GM23338 (cell line): ENCODE measurements around the gene SYP. TPM values are rescaled to one million over a fixed set of nuclear protein-coding genes. Genes with fewer than 3 reads are reported as not detected.

Experiments
- ATAC-seq: fragments of 200-7000 bp; cut with Tn5 transposase; 3 replicates; pipeline ENCODE4 v1.9.1; 2020
- DNase-seq: peaks from one replicate; pipeline ENCODE4 v3.0.0-alpha.2; 2015; ENCODE audit warnings: low spot score
- H2AFZ ChIP-seq: fragments of 200-600 bp; sonication (generic); 2 replicates; pipeline ENCODE4 v1.8.0; 2016; ENCODE audit warnings: antibody characterized with exemption, mild to moderate bottlenecking, moderate library complexity
- H3F3A ChIP-seq: fragments of 200-600 bp; sonication (generic); replicated peaks from 2 replicates; pipeline ENCODE4 v1.8.0; 2017; ENCODE audit warnings: antibody characterized with exemption, mixed run types, low read depth
- H3K27ac ChIP-seq: fragments of 200-600 bp; sonication (generic); 2 replicates; pipeline ENCODE4 v1.6.1; 2016; ENCODE audit warnings: low read depth
- H3K27me3 ChIP-seq: fragments of 200-600 bp; sonication (generic); 2 replicates; pipeline ENCODE4 v1.8.0; 2016; ENCODE audit warnings: mild to moderate bottlenecking, mixed run types, moderate library complexity; ENCODE audit not compliant: insufficient read depth
- H3K36me3 ChIP-seq: fragments of 200-600 bp; sonication (generic); 2 replicates; pipeline ENCODE4 v1.8.0; 2016; ENCODE audit warnings: mild to moderate bottlenecking; ENCODE audit not compliant: insufficient read depth
- H3K4me1 ChIP-seq: fragments of 200-600 bp; sonication (generic); 2 replicates; pipeline ENCODE4 v1.8.0; 2016; ENCODE audit warnings: mild to moderate bottlenecking, moderate library complexity; ENCODE audit not compliant: insufficient read depth
- H3K4me2 ChIP-seq: fragments of 200-600 bp; sonication (generic); 2 replicates; pipeline ENCODE4 v1.7.1; 2017; ENCODE audit warnings: mixed run types
- H3K4me3 ChIP-seq: fragments of 200-600 bp; sonication (generic); 2 replicates; pipeline ENCODE4 v1.6.1; 2016; ENCODE audit warnings: mixed run types
- H3K79me2 ChIP-seq: fragments of 200-600 bp; sonication (generic); replicated peaks from 2 replicates; pipeline ENCODE4 v1.8.0; 2017; ENCODE audit warnings: mild to moderate bottlenecking; ENCODE audit not compliant: insufficient read depth
- H3K9me2 ChIP-seq: fragments of 200-600 bp; sonication (generic); 2 replicates; pipeline ENCODE4 v1.8.0; 2017; ENCODE audit not compliant: insufficient read depth
- H4K20me1 ChIP-seq: fragments of 200-600 bp; sonication (generic); replicated peaks from 2 replicates; pipeline ENCODE4 v1.8.0; 2017; ENCODE audit warnings: mild to moderate bottlenecking; ENCODE audit not compliant: insufficient read depth
- H3K27ac Mint-ChIP-seq: 2 replicates; pipeline ENCODE4 v1.8.0; 2020; ENCODE audit warnings: inconsistent platforms, mild to moderate bottlenecking, moderate library complexity, mixed read lengths
- H3K27me3 Mint-ChIP-seq: 3 replicates; pipeline ENCODE4 v1.8.0; 2022; ENCODE audit warnings: low read depth, mild to moderate bottlenecking, moderate library complexity, mixed read lengths, inconsistent platforms; ENCODE audit not compliant: insufficient read depth, poor library complexity
- H3K36me3 Mint-ChIP-seq: 3 replicates; pipeline ENCODE4 v1.8.0; 2021; ENCODE audit warnings: low read depth, mild to moderate bottlenecking, inconsistent platforms, moderate library complexity, mixed read lengths
- H3K4me1 Mint-ChIP-seq: 3 replicates; pipeline ENCODE4 v1.8.0; 2020; ENCODE audit warnings: mild to moderate bottlenecking, inconsistent platforms, mixed read lengths
- H3K4me3 Mint-ChIP-seq: 3 replicates; pipeline ENCODE4 v1.8.0; 2021; ENCODE audit warnings: moderate library complexity, mild to moderate bottlenecking, inconsistent platforms, mixed read lengths
- H3K9me3 Mint-ChIP-seq: 3 replicates; pipeline ENCODE4 v1.8.0; 2020; ENCODE audit warnings: moderate library complexity, mild to moderate bottlenecking, inconsistent platforms, mixed read lengths
- CREB1 ChIP-seq: fragments of 250-450 bp; sonication (Bioruptor Pico); IDR thresholded peaks from 2 replicates; pipeline ENCODE4 v1.5.0; 2020; ENCODE audit warnings: low read depth, mild to moderate bottlenecking, moderate library complexity
- EZH2 ChIP-seq: fragments of 200-600 bp; sonication (generic); IDR thresholded peaks from one replicate; pipeline ENCODE4 v1.8.0; 2017; ENCODE audit warnings: antibody characterized with exemption, mild to moderate bottlenecking, low read depth; ENCODE audit not compliant: unreplicated experiment
- EZH2phosphoT487 ChIP-seq: fragments of 200-600 bp; sonication (generic); IDR thresholded peaks from one replicate; pipeline ENCODE4 v1.8.1; 2018; ENCODE audit warnings: antibody characterized with exemption; ENCODE audit not compliant: unreplicated experiment
- JUNB ChIP-seq: IDR thresholded peaks from one replicate; pipeline ENCODE4 v1.6.1; 2016; ENCODE audit warnings: antibody characterized with exemption; ENCODE audit not compliant: unreplicated experiment
- NANOG ChIP-seq: IDR thresholded peaks from 2 replicates; pipeline ENCODE4 v1.6.1; 2016; ENCODE audit warnings: antibody characterized with exemption, borderline replicate concordance
- STAT1 ChIP-seq: IDR thresholded peaks from one replicate; pipeline ENCODE4 v1.6.1; 2016; ENCODE audit warnings: antibody characterized with exemption; ENCODE audit not compliant: unreplicated experiment
- ZNF114 ChIP-seq: fragments of 250-450 bp; sonication (Bioruptor Pico); IDR thresholded peaks from 2 replicates; pipeline ENCODE4 v1.5.0; 2020; ENCODE audit warnings: mild to moderate bottlenecking, moderate library complexity
- ZNF462 ChIP-seq: fragments of 250-450 bp; sonication (Bioruptor Pico); IDR thresholded peaks from 2 replicates; pipeline ENCODE4 v1.5.0; 2020; ENCODE audit warnings: mild to moderate bottlenecking, moderate library complexity
- polyA plus RNA-seq: library from polyadenylated mRNA; unstranded; fragments of >200 nt; fragmentation: Nextera tagmentation; extraction: Ambion mirVana; gene quantifications from 2 replicates; pipeline ENCODE4 v1.2.1, GENCODE V29; 2016
- total RNA-seq: library from RNA; depleted of rRNA; stranded (reverse); fragments of >200 nt; shearing (Covaris generic); gene quantifications from 2 replicates; pipeline ENCODE4 v1.2.3, GENCODE V29; 2014

Gene SYP
- total and polyA plus RNA-seq, 2 experiments from 2014 or later = 3.7 to 9.1 TPM

GRCh38 chrX:49172280-49172780, 27.7 kb downstream of the SYP start (continued):
- TF ChIP-seq ZNF462 (CRISPR knock-in tag) (no peak), STAT1 (no peak), EZH2 (no peak), JUNB (no peak), CREB1 (CRISPR knock-in tag) (no peak), ZNF114 (no peak)

GRCh38 chrX:49171752-49172279, 28.2 kb downstream of the SYP start, which contains the start of gene PLP2:
Gene PLP2, plus strand, starts transcription at chrX:49171898. Its CDS starts 103 bp downstream, at chrX:49172001.
- Mint-ChIP-seq H3K27ac (no peak within 1 kb of the TSS), H3K36me3 (peaks cover 11% of the 10 kb centered on the region; the same call in 1 of the 3 replicates), H3K4me3 (peak within 1 kb of the TSS; percentile 72), H3K9me3 (no peaks in the 10 kb centered on the region; the same call in 2 of the 3 replicates), H3K27me3 (peaks cover 21% of the 10 kb centered on the region), H3K4me1 (peaks cover 22% of the 10 kb centered on the region)
- Histone ChIP-seq H3K79me2 (no peaks in the 10 kb centered on the region), H3K27ac (no peak within 1 kb of the TSS), H4K20me1 (no peaks in the 10 kb centered on the region), H3K4me2 (peak within 1 kb of the TSS; percentile 82), H3K36me3 (no peaks in the 10 kb centered on the region), H3K27me3 (peaks cover 55% of the 10 kb centered on the region), H3K4me1 (no peaks in the 10 kb centered on the region; the same call in 1 of the 2 replicates), H3F3A (no peaks in the 10 kb centered on the region), H3K4me3 (peak within 1 kb of the TSS; percentile 59), H3K9me2 (no peaks in the 10 kb centered on the region), H2AFZ (peak within 1 kb of the TSS; percentile 59; the same call in 1 of the 2 replicates)
- DNase-seq = peak; percentile 21
- ATAC-seq = peak; percentile 35
- TF ChIP-seq EZH2phosphoT487 (no peak), NANOG (no peak), ZNF462 (CRISPR knock-in tag) (no peak), EZH2 (no peak)
